Myocyte (in vitro differentiated cells): ENCODE measurements around the gene UNC5B. TPM values are rescaled to one million over a fixed set of nuclear protein-coding genes. Genes with fewer than 3 reads are reported as not detected.

Source experiments
- DNase-seq: peaks from one replicate; pipeline ENCODE4 v3.0.0-alpha.2; 2012; ENCODE audit warnings: low read depth
- polyA plus RNA-seq: library from polyadenylated mRNA; unstranded; fragments of >200 nt; gene quantifications from one replicate; pipeline ENCODE4 v1.2.1, GENCODE V29; 2012; ENCODE audit warnings: missing spikeins
- total RNA-seq: library from RNA; depleted of rRNA; stranded (reverse); fragments of >200 nt; gene quantifications from 2 replicates; pipeline ENCODE4 v1.2.3, GENCODE V29; 2014

The UNC5B gene
- total RNA-seq: 3.6 and 5.2 TPM in 2 replicates
- polyA plus RNA-seq: 43.0 TPM

- DNase-seq: peak; percentile 91
Observed at GRCh38 chr10:71212318-71213126, at the start of gene UNC5B. Gene UNC5B (plus strand): TSS chr10:71212570. CDS start chr10:71212986, 416 bp downstream.

GRCh38 chr10:71173466-71173865, 38.9 kb upstream of the UNC5B start:
- DNase-seq: no peak

- DNase-seq: no peak
Observed at GRCh38 chr10:71176661-71177060, 35.7 kb upstream of the UNC5B start.

- no peak for DNase-seq
Observed at GRCh38 chr10:71177651-71178199, 34.6 kb upstream of the UNC5B start.

- no peak for DNase-seq
Observed at GRCh38 chr10:71178880-71179279, 33.5 kb upstream of the UNC5B start.

GRCh38 chr10:71179382-71179781, 33.0 kb upstream of the UNC5B start:
- DNase-seq: no peak

- no peak for DNase-seq
Observed at GRCh38 chr10:71184421-71184820, 27.9 kb upstream of the UNC5B start.

GRCh38 chr10:71185209-71185608, 27.2 kb upstream of the UNC5B start:
- DNase-seq: no peak

GRCh38 chr10:71187197-71187596, 25.2 kb upstream of the UNC5B start:
- no peak for DNase-seq

- DNase-seq: no peak
Observed at GRCh38 chr10:71187600-71187999, 24.8 kb upstream of the UNC5B start.

- DNase-seq: peak; percentile 48
Observed at GRCh38 chr10:71188201-71188600, 24.2 kb upstream of the UNC5B start.

- no peak for DNase-seq
Observed at GRCh38 chr10:71191019-71191418, 21.4 kb upstream of the UNC5B start.

- DNase-seq: no peak
Observed at GRCh38 chr10:71191551-71192076, 20.8 kb upstream of the UNC5B start.

GRCh38 chr10:71193516-71193915, 18.9 kb upstream of the UNC5B start:
- no peak for DNase-seq

- no peak for DNase-seq
Observed at GRCh38 chr10:71197955-71198354, 14.4 kb upstream of the UNC5B start.

- no peak for DNase-seq
Observed at GRCh38 chr10:71201849-71202248, 10.5 kb upstream of the UNC5B start.

- DNase-seq: no peak
Observed at GRCh38 chr10:71202314-71202713, 10.1 kb upstream of the UNC5B start.

- no peak for DNase-seq
Observed at GRCh38 chr10:71203124-71203523, 9.2 kb upstream of the UNC5B start.

GRCh38 chr10:71203716-71204115, 8.7 kb upstream of the UNC5B start:
- no peak for DNase-seq

GRCh38 chr10:71204746-71205145, 7.6 kb upstream of the UNC5B start:
- DNase-seq: no peak

GRCh38 chr10:71205468-71205867, 6.9 kb upstream of the UNC5B start:
- no peak for DNase-seq

- DNase-seq: no peak
Observed at GRCh38 chr10:71206911-71207310, 5.5 kb upstream of the UNC5B start.

- DNase-seq: no peak
Observed at GRCh38 chr10:71207578-71207977, 4.8 kb upstream of the UNC5B start.
